Activated CD8-positive, alpha-beta memory T cell treated with anti-CD3 and anti-CD28 coated beads, Interleukin-2, amount 50 U/mL, for 4 hours (primary cell): ENCODE data around the gene DIPK1A.
"Not testable (repeated sequence)": the region's sequence is repeated elsewhere in the genome, so short reads cannot be mapped to it uniquely, and the experiment has no call there.

ENCODE experiments used
- DNase-seq: peaks from one replicate; pipeline ENCODE4 v3.0.0-alpha.2; 2020

The DIPK1A gene

GRCh38 chr1:92913093-92913819, 48.0 kb downstream of the DIPK1A start:
- no peak for DNase-seq

GRCh38 chr1:92910081-92910480, 51.2 kb downstream of the DIPK1A start:
- DNase-seq = no peak

DNA sequence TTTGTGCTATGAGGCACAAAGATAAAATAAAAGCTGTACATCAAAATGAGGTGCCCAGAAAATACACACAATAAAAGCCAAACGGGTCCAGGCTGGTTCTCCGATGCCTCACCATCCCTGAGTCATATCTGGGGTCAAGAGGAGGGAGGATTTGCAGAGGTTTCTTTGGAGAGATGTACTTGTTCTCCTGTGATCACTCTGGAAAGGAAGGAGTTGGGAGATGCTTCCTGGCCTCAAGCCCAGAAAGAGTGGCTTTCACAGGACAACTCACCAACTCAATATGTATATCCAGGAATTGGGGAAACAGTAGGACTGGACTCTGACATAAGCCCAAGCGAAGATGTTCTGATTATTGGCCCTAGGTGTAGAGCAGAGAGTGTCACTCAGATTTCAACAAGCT, 51.9 kb downstream of the DIPK1A start:
- DNase-seq = no peak

DNA sequence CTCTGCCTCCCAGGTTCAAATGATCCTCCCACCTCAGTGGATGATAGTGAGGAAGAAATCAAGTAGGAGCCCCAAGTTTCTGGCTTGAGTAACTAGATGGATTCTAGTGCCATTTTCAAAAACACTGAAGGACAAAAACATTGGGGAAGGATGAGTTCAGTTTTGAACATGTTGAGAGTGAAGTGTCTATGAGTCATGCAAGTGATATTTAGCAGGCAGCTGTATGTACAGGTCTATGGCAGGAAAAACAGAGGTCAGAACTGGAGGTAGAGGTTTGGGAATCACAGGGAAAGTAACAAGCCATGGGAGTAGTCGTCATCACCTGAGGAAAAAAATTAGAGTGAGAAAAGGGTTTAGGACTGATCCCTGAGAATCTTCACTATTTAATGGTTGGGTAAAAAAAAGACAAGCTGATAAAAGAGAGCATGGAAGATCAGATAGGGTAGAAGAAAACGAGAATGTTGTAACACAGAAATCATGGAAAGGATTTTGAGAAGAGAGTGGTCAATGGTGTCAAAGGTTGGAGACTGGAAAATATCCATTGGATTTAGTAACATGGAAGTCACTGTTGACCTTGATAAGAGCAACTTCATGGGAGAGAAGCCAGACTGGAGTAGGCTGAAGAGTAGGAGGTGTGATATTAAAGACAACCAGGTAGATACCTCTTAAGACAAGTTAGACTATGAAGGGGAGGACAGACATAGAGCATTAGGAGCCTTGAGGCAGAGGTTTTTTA, 53.1 kb downstream of the DIPK1A start:
- DNase-seq = no peak

DNA sequence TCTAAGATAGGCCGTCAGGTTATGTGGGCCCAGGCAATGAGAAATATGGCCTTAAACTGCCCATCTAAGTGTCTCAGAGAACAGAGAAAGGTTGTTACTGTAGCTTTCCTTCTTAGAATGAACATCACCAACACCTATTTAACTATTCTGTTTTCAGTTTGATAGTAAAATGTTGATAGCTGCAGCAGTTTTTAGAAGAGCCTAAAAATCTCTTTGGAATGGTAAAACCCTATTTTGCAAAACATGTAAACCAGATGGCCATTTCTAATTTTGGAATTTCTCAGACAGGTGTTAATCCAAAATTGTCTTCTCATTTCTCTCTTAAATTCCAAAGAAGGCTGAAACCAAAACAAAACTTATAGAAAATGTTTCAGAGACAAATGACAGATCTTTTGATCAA, 57.5 kb downstream of the DIPK1A start:
- no peak for DNase-seq

DNA sequence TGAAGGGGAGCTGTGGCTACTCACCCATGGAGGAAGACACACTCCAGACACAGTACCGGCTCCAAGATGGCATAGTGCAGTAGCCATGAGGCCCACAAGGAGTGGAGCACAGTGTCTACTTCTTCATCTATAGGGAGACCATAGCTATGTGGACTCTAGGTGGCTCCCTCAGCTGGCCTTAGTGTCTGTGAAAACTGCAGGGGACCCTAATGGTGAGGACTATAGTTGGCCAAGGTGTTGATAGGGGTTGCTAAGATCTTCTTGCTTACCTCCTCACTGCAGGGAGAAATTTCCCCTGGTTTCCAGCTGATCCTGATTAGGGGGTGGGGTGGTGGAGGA, 58.9 kb downstream of the DIPK1A start:
- DNase-seq = no peak

DNA sequence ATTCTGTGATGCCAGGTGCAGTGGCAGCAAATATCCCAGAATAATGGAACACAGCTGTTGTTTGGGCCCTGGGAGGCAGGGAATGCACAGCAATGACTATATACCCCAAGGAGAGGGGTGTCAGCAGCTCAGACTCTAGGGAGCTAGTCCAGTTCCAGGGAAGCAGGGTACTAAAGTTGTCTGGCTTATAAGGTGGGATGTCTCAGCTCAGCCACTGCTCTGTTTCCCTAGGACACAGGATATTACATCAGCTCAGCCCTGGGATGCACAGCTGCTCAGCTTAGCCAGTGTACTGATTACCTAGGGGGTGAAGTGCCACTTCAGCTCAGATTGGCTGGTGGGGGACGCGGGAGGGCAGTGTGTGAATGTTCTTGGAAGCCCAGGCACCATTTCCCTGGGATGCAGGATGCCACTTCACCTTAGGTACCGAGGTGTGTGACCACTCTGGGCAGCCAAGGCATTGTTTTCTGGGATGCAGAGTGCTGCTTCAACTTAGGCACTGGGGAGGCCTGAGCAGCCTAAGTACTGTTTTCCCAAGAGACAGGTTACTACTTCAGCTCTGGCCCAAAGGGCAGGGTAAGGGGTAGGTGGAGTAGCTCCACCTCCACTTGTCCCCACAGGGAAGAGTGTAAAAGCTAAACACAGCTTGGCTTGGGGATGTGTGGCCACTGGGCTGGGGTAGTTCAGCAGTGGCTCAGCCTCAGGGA, 59.4 kb downstream of the DIPK1A start:
- no peak for DNase-seq

DNA sequence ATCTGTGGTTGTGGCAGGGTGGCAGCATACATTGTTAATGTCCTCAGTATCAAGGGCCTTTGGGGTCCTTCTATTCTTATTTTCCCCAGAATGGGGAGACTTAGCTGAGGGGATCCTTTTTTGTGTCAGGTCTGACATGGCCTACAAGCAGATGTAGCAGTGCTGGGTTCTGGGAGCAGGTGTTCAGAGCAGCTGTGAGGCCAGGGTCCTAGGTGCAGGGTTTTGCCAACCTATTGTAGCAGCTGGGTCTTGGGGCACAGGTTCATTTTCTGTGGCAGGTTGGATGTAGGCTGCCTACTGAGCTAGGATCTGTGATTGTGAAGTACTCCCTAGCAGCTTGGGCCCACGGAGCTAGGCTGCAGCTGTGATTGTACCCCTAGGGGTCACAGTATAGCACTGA, 60.1 kb downstream of the DIPK1A start:
- no peak for DNase-seq

- no peak for DNase-seq
These were observed 60.7 kb downstream of the DIPK1A start for GRCh38 chr1:92900539-92900938.

DNA sequence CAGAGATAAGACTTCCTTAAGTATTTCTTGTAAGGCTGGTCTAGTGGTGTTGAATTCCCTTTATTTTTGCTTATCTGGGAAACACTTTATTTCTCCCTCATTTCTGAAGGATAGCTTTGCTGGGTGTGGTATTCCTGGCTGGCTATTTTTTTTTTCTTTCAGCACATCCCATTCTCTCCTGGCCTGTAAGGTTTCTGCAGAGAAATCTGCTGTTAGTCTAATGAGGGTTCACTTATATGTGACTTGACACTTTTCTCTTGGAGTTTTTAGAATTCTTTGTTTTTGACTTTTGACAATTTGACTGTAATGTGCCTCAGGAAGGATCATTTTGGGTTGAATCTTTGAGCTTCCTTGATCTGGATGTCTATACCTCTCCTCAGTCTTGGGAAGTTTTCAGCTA, 61.5 kb downstream of the DIPK1A start:
- DNase-seq = no peak

DNA sequence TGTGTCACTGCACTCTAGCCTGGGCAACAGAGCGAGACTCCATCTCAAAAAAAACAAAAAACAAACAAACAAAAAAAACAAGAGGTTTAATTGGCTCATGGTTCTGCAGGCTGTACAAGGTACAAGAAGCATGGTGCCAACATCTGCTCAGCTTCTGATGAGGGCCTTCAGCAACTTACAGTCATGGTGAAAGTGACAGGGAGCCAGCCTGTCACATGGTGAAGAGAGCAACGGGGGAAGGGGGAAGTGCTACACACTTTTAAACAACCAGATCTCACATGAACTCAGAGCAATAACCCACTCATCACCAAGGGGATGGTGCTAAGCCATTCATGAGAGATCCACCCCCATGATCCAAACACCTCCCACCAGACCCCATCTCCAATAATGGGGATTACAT, 63.2 kb downstream of the DIPK1A start:
- DNase-seq = not testable (repeated sequence)

GRCh38 chr1:92887465-92887864, 73.8 kb downstream of the DIPK1A start:
- no peak for DNase-seq

DNA sequence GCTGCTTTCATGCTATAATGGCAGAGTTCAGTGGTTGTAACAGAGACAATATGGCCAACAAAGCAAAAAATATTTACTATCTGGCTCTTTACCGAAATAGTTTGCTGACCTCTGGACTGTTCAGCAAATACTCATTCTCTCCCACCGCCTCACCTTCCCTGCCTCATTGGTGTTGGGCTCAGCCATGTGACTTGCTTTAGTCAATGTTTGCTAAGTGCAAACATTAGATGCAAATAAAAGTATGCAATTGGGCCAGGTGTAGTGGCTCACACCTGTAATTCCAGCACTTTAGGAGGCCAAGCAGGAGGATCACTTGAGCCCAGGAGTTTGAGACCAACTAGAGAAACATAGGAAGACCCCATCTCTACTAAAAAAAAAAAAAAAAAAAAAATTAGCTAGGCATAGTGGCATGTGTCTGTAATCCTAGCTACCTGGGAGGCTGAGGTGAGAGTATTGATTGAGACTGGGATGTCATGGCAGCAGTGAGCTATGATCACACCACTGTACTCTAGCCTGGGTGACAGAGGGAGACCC, 74.3 kb downstream of the DIPK1A start:
- no peak for DNase-seq

DNA sequence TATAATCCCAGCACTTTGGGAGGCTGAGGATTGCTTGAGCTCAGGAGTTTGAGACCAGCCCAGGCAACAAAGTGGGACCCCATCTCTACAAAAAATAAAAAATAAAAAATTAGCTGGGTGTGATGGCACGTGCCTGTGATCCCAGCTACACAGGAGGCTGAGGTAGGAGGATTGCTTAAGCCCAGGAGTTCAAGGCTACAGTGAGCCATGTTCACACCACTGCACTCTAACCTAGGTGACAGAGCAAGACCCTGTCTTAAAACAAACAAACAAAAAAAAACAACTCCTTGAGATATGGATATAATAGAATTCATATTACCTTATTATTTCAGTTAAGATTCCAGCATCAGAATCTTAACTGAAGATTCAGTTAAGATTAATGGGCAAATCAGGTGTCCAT, 77.1 kb downstream of the DIPK1A start:
- no peak for DNase-seq

DNA sequence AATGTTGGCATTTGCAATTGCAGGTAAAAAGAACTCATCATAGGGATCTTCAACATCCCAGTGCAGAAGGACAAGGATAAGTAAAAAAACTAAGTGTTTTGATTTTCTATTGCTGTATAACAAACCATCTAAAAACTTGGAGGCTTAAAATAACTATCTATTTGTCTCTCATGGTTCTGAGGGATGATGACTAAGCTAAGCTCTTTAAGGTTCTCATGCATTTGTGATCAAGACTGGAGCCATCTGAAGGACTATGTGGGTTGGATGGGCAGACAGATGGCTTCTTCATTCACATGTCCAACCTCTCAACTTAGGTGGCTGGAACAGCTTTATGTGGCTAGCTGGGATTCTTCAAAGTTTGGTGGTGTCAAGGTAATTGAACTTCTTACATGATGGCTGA, 78.0 kb downstream of the DIPK1A start:
- DNase-seq = no peak

GRCh38 chr1:92882819-92883218, 78.4 kb downstream of the DIPK1A start:
- peak; percentile 32 for DNase-seq

- DNase-seq = no peak
These were observed 79.9 kb downstream of the DIPK1A start for GRCh38 chr1:92881391-92881790.

- DNase-seq = no peak
These were observed 81.8 kb downstream of the DIPK1A start for GRCh38 chr1:92879316-92879968.

- no peak for DNase-seq
These were observed 83.5 kb downstream of the DIPK1A start for GRCh38 chr1:92877792-92878191.

GRCh38 chr1:92877081-92877711, 84.1 kb downstream of the DIPK1A start:
- DNase-seq = no peak

DNA sequence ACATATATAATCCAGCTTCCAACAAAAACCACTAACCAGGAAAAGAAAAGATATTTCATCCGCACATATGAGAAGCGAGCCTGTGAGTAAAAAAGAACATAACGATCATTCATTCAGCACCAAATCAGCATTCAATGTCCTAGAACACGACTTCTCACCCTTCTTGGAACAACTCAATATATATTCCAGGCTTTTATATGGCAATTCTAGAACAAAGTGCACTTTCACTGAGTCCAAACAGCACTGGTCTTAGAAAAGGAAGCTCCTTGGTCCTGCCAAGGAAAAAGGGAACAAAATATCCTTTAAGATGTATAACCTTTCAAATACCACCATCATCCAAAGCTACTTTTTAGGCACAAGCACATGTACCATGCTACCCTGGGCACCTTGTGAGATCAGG, 84.9 kb downstream of the DIPK1A start:
- DNase-seq = no peak

DNA sequence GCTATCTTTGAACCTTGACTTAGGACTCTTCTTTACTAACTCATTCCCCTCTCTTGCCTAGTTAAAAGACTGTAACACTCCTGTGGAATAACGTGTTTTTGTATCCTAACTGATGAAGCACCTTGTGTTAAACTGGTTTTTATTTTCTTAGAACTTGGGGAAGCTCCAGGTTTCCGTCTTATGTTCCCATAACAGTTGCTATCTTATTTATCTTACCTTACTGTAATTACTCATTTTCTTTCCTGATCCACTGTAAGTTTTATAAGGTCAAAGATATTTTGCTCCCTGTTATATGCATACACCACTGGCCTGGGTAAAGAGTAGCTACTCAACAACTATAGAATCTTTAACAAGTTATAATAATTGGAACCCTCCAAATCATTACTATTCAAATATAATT, 86.3 kb downstream of the DIPK1A start:
- DNase-seq = no peak

- no peak for DNase-seq
These were observed 88.5 kb downstream of the DIPK1A start for GRCh38 chr1:92872719-92873118.
